Cerebellar nuclear complex (tissue), 1 donor: ENCODE results near the gene CALHM6.
"Not testable (repeated sequence)": the region's sequence is repeated elsewhere in the genome, so short reads cannot be mapped to it uniquely, and the experiment has no call there.

Experiments used
- DNase-seq, 2 experiments: peaks; one replicate each; lab custom pipeline; 2025; lab: John Stamatoyannopoulos, UW

Gene CALHM6

GRCh38 chr6:116476002-116476678 lies 15.0 kb downstream of the CALHM6 start:
- no peak for DNase-seq

GRCh38 chr6:116482780-116483179 lies 21.6 kb downstream of the CALHM6 start:
- no peak for DNase-seq

GRCh38 chr6:116483616-116484015 lies 22.4 kb downstream of the CALHM6 start:
- DNase-seq: no peak

- DNase-seq: no peak
Observed at GRCh38 chr6:116485559-116486184, 24.5 kb downstream of the CALHM6 start.

- no peak for DNase-seq
Observed at GRCh38 chr6:116491610-116492330, 30.6 kb downstream of the CALHM6 start.

GRCh38 chr6:116492331-116493067 lies 31.3 kb downstream of the CALHM6 start:
- DNase-seq: no peak

- not testable (repeated sequence) for DNase-seq
Observed at GRCh38 chr6:116495161-116495560, 34.0 kb downstream of the CALHM6 start.

- DNase-seq: no peak
Observed at GRCh38 chr6:116497113-116497676, 36.0 kb downstream of the CALHM6 start.

GRCh38 chr6:116500969-116501433 lies 39.8 kb downstream of the CALHM6 start:
- DNase-seq: no peak

- DNase-seq: no peak
Observed at GRCh38 chr6:116507324-116507723, 46.1 kb downstream of the CALHM6 start.

GRCh38 chr6:116508527-116508926 lies 47.4 kb downstream of the CALHM6 start:
- no peak for DNase-seq

GRCh38 chr6:116511424-116512110 lies 50.4 kb downstream of the CALHM6 start, which contains the start of gene CALHM5:
Gene CALHM5, plus strand, starts transcription at chr6:116511639. Its CDS starts 58 bp downstream, at chr6:116511697.
- no peak for DNase-seq

GRCh38 chr6:116512111-116512559 lies 51.0 kb downstream of the CALHM6 start:
- no peak for DNase-seq

GRCh38 chr6:116512734-116513133 lies 51.6 kb downstream of the CALHM6 start:
- no peak for DNase-seq
